ENCODE measurements around the gene MAPK4. TPM values are rescaled to one million over a fixed set of nuclear protein-coding genes. Genes with fewer than 3 reads are reported as not detected.

Gene MAPK4
- polyA plus RNA-seq, 1 donor, result 8.9 TPM

DNA sequence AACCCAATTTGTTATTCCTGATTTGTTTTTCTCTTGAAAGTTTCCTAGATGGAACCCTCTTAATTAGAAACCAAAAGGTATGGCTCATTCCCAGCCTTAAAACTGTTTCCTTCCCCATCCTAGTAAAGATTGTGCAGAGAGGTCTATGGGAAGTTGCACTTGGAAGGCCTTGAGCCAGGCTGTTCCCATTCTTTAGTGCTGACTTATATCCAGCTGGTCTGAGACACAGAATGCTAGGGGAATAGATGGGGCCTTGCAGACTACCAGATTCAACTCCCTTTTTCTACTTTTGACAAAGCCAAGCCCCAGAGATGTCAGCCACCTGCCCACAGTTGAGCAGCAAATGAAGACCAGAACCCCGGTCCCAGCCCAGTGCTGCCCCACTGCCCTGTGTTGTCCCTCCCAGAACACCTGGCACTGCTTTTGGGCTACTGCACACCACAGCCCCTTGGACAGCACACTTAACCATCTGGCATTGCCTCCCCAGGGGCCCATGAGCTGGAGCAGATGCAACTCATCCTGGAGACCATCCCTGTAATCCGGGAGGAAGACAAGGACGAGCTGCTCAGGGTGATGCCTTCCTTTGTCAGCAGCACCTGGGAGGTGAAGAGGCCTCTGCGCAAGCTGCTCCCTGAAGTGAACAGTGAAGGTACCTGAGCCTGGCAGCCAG lies 161.7 kb downstream of the MAPK4 start:
- DNase-seq, result no peak

DNA sequence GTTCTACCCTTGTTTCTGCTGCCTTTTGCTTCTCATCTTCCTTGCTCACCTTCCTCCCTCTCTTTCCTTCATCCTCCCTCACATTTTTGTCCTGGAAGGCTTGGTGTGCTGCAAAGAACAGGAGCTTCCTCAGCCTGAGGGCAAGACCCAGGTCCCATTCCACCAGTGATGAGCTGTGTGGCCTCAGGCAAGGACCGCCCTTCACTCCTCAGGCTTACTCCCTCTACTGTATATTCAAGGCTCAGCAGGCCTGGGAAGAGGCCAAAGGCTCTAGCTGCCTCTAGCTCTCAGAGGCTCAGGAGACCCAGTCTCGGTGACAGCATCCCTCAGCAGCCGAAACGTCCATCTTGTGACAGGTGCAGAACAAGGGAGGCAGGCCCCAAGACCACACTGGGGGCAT lies 162.4 kb downstream of the MAPK4 start:
- no peak for DNase-seq

DNA sequence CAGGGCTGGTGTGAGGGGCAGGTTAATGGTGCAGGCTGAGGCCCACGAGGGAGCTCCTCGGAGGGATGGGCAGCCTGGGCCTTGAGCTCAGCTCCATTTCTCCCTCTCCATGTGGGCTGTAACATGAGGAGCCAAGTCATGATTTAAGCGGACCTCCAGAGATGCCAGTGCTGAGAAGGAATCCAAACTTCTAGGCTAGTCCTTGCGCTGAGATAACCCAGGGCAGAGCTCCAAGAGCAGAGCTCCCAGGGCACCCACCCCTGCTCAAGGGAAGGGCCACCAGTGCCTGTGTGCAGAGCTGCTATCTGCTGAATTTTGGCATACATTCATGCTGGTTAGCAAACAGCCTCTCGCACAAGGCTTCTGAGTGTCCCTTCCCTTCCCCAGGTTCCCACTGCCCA lies 164.9 kb downstream of the MAPK4 start:
- DNase-seq, result no peak

DNA sequence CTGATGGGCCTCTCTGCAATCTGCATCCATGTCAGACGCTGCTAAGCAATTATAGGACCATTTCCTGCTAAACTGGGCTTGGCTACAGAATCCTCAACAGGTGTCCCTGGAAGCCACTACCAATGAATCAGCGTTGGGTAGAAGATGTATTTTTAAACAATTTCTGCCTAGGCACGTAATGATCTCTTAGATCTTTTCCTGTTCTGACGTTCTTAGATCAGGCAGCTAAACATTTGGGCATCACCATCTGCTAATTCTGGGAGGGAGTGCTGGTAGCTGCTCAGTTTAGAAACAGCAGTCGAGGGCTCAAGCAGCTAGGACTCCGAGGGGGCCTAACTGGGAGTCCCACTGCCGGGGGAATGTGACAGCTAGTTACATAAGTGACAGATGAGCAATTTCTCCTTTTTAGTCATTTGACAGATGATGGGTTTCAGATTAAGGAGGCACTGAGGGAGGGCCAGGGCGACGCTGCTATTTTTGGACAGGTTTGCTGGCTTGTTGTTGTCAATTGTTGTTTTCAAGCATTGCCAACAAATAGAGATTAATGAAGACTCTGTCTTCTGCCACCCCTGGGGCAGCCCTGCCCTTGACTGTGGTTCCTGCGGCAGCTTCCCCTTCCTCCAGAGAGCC lies 167.2 kb downstream of the MAPK4 start:
- DNase-seq, result no peak

DNA sequence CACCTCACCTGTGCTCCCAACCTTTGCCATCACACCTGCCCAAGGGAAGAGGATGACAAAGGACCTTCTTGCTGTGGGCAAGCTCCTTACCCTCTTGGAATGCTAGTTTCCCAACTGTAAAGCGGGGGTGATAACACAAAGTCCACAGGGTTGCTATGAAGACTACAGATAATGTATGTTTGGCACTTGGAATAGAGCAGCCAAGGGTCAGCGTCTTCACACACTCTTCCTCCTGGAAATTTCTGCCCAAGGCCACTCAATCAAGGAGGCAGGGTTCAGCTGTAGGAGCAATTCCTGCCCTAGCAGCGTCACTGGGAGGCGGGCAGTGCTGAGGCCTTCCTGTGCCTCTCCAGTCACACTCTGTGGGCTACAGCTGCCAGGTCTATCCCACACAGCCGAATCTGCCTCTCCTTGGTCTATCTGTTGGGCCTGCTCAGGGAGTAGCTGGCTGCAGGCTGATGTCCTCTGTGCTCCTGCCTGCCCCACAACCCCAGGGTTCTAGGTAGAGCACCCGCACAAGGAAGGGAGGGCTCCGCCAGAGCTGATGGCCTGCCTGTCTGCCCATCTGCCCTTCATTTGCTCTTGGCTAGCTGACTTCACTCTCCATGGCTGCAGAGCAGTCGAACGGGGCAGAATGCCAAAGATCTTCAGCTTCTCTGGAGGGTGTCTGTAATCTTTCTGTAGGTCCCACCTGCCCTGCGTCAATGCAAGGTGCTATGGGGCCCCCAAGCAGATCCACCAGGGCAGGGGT lies 168.0 kb downstream of the MAPK4 start:
- no peak for DNase-seq

DNA sequence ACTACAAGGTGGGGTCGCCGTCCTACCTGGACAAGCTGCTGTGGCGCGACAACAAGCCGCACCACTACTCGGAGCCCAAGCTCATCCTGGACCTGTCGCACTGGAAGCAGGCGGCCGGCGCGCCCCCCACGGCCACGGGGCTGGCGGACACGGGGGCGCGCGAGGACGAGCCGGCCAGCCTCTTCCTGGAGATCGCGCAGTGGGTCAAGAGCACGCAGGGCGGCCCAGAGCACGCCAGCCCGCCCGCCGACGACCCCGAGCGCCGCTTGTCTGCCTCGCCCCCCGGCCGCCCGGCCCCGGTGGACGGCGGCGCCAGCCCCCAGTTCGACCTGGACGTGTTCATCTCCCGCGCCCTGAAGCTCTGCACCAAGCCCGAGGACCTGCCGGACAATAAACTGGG lies 169.5 kb downstream of the MAPK4 start:
- no peak for DNase-seq

DNA sequence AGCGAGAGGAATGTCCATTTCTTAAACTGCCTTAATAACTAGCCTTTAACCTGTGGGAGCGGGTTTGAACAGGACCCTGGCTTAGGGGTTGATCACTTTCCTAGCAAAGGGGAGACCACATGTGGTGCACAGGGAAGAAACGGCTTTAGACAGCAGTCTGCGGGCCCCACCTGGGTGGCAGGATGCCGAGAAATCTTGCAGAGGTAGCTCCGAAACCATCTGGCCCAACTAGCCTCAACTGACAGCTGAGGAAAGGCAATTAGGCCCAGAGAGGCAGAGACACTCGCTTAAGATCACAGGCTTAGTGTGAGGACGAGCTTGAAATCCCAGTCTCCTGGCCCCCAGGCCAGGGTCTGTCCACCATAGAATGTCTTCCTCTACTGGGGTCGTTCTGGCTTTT lies 170.1 kb downstream of the MAPK4 start:
- DNase-seq, result no peak

DNA sequence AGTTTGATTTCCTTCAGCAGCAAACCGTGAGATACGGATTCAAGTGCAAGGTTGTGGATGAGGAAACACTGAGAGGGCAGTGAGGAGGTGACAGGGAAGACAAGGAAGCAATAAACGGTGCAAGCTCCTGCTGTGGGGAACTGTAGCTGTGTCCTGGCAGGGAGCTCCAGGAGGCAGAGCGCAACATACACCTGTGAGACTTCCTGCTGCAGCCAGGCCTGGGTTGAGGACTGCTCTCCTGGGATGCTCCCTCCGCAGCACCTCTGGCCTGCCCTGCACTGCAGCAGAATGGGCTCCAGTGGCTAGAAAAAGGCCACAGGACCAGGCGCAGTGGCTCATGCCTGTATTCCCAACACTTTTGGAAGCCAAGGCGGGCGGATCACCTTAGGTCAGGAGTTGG lies 174.5 kb downstream of the MAPK4 start:
- no peak for DNase-seq

DNA sequence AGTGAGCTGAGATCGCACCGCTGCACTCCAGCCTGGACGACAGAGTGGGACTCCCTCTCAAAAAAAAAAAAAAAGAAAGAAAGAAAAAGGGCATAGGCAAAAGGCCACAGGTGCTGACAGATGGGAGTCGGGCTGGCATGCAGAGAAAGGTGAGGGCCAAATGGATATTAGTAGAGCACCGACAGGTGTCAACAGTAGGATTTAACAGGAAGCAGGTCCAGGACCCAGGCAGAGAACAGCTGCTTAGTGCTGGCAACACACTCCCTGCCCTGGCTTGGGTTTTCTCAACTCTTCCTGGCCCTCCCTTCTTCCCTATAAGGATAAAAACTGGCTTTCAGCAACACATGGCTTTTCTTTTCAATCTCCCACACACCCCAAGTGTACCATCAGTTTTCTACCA lies 175.0 kb downstream of the MAPK4 start:
- DNase-seq, result no peak

DNA sequence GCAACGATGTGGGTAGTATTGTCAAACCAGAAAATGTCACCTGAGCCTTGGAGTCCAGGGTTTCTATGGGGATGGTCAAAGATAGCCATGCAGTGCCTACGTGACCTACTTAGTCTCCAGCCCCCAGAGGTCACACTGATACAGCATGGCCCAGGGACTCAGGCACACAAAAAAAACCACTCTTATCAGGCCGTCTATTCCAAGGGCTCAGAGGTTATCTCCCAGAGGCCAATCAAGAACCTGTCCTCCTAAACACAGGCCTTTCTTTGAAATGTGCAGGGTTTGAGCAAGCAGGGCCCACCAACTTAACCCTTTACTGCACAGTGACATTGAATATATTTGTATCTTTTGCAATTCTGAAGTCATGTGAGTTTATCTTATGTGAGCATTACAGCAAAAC lies 177.2 kb downstream of the MAPK4 start:
- no peak for DNase-seq

DNA sequence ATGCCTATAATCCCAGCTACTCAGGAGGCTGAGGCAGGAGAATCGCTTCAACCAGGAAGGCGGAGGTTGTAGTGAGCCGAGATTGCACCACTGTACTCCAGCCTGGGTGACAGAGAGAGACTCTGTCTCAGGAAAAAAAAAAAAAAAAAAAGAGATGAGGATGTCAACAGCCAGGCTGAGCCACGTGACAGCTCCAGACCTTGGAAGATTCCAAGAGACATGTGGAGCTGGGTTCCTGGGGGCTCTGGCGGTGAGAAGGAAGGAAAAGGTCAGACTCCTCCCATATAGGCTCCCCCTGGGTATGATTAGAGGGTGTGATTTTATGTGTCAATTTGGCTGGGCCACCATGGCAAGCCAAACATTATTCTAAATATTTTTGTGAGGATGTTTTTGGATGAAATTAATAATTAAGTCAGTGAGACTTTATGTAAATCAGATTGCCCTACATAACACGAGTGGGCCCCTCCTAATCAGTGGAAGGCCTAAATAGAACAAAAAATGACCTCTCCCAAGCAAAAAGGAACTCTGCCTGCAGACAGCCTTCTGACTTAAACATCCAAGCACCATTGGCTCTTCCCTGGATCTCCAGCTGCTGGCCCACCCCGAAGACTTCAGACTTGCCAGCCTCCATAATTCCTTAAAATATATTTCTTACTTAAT lies 178.3 kb downstream of the MAPK4 start:
- DNase-seq, result no peak

DNA sequence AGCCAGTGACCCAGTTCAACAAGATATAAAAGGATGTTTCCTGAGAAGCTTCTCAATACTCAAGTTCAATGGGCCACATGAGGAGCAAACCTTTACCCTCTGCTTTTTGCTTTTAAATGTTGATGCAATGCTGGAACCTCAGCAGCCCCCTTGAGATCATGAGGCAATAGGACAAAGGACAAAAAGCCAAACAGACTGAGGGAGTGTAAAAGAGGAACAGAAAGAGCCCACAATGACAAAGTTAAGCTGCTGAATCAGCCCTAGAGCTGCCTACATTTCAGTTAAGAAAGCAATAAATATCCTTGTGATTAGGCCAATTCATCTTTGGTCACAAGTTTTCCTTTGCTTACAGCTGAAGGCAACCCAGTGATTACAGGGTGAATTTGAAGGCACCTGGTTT lies 183.1 kb downstream of the MAPK4 start:
- no peak for DNase-seq

DNA sequence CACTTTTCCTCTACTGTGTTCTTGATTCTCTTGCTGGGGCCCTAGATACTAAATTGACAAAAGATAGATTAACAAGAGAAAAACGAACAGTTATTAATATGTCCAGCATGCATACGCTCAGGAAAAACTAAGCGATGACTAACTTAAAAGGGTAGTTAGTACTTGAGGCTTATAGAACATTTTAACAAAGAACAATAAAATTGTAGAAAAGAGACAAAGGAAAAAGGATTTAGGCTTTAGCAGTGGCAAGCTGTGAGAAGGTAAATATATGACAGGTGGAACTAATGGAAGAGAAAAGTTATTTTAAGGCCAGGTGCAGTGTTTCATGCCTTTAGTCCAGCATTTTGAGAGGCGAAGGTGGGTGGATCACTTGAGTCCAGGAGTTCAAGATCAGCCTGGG lies 184.4 kb downstream of the MAPK4 start:
- DNase-seq, result no peak

DNA sequence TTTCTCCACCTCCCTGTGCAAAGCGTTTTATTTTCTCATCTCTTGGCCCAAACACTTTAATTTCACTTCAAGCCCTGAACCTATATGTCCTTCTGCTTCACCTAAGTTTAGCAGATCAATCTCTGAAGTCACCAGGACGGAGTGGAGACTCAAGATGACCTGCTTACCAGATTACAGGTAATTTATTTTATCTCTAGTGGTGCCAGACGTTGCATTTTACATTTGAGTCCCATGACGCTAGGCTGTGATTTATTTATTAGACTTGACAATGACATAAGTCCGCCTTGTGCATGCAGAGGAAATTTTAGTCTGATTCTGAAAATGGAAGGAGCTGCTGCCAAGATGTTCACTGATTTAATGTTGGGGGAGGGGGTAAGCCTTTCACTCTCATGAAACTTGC lies 186.1 kb downstream of the MAPK4 start:
- no peak for DNase-seq

DNA sequence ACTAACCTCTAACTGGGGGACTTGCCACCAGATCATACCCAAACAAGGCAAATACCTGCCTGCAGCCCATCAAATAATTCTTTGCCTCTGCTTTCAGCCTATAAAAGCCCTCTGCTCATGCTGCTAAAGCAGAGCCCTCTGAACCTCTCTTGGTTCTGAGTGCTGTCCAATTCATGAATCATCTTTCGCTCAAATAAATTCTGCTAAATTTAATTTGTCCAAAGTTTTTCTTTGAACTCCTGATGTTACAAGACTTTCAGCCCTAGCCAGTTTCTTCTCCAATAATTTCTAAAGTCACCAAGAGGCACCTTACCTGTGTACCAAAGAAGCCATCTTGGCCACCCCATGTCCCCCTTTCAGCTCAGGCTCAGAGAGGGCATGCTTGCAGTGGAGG lies 188.0 kb downstream of the MAPK4 start:
- no peak for DNase-seq

DNA sequence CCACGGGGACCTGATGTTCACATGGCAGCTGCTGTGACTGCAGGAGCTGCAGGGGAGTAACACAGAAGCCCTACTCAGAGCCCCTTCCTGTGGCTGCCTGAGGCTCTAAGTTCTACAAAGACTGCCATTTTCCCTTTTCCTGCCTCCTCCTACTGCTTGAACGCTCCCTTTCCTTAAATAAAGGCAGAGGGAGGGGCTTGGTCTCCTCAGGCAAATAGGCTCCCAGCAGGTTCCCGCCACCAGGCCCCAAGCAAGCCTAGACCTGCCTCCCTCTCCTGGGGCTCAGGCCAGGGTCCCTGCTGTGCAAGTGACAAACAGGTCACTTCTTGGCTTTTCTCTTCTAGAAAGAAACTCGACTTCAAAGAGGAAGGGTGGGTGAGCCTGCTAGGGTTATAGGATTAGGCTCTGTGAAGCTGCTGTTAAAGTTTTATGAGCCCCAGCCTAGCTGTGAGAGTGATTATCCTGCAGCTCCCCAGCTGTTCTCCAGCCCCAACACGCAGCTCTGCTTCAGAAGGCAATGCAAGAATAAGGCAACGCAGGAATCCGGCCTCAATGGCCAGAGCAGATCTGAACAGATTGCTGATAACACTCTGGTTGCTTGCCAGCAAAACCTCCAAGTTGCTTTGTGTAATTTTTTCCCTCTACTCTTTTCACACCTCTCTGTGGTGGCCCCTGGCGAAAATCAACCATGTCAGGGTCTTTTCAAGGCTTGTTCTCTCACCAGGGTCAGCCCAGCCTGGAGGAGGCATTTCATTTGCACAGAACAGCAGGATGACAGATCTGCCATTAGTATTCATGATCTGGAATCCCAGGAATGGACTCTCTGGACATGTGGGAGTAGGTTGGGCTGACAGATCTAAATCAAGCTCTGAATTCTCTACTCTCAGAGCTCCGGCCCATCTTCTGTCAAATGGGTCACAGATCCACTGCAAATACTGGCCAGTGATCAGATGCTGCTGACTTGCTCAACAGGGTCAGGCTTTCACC lies 188.6 kb downstream of the MAPK4 start:
- no peak for DNase-seq

DNA sequence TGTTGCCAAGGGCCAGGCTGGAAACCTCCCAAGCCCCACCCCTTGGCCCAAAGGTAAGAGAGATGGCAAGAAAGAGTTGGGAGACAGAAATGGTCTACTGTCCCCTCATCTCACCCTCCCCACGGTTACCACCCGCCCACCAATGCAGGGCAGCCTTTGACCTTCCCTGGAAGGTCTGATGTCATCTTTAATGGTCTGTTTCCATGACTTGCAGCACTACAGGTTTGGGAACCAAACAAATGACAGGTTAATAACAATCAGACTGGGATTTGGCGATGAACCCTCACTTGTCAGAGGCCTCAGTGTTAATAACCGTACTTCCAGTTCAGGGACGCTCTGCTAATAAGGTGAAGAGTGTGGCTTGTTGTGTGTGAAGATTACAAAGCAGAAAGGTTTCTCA lies 189.5 kb downstream of the MAPK4 start:
- no peak for DNase-seq

DNA sequence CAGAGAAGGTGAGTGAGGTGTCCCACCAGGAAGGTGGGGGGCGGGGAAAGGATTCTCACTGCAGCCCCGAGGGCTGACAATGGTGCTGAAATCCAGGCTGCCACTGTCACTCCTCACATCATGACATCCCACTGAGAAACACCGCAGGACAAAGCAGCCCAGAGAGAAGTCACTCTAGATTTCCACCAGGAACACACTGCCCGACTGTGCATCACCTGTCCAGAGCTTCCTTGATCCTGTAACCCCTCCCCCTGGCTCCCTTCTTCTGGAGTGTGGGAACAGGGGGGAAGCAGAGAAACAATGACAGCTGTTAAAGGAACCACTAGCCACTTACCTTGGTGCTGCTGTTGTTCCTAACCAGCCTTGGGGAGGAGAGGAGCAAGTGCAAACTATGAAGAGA lies 190.1 kb downstream of the MAPK4 start:
- no peak for DNase-seq

DNA sequence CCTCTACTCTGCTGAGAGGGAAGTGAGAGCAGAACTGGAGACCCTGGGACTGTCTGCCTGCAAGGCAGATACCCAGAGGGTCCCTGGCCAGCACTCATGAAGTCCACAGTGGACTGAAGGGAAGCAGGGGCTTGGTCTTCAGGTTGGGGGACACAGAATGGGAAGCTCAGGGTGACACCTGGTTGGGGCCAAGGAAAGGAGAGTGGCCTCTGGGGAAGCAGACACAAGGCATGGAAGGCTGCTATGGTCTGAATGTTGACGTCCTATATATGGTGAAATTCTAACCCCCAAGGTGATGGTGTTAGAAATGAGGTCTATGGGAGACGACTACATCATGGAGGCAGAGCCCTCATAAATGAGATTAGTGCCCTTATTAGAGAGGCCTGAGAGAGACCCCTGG lies 190.7 kb downstream of the MAPK4 start:
- DNase-seq, result no peak

DNA sequence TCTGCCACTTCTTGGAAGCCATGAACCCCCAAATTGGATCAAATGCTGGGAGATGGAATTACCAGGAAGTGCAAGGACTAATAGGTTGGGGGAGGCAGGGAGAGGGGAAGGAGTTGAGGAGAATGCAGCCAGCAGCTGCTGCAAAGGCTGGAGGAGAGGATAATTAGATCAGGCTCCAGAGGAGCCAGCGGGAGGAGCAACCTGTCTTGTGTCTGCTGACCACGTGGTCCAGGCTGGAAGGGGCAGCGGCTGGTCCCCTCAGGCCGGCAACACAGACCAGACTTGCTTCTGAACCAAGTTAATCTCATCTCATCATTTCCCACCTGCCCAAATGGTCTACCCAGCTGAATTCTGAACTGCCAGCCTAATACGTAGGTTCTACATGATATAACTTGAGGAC lies 191.6 kb downstream of the MAPK4 start:
- DNase-seq, result no peak

DNA sequence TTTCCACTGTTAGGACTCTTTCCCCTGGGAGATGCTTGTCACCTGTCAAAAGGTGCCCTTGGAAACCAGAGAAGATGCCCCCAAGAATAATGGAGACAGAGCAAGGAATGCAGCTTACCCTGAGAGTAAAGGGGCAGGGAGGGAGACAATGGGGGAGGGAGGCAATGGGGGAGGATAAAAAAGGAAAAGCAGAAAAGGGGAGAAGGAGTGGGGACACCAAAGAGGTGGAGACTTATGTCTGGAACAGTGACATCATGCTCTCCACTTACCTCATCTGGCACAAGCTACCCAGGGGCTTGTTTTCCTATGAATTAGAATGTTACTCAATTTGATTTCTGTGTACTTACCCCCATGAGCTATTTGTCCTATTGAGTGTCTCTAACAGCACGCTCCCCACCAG lies 192.1 kb downstream of the MAPK4 start:
- no peak for DNase-seq

DNA sequence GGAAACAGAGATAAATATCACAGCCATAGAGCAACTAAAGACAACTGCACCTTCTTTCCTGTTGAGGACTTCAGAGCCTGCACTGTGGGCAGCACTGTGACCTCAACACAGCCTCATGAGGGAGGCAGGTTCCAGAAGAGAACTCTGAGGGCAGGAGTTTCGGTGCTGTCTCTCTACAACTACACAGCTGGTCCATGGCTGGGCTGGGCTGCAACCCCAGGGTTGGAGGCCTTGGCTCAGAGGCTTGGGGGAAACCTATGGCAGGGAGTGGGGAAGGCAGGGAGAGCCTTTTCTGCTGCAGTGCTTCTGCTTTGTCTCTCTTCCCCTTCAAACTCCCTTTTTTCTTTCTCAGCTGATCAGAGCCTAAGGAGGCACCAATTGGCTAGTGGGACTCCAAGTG lies 193.4 kb downstream of the MAPK4 start:
- no peak for DNase-seq
